Fibroblast of lung (primary cell): ENCODE measurements around the gene ETV6. TPM values are rescaled to one million over a fixed set of nuclear protein-coding genes. Genes with fewer than 3 reads are reported as not detected.

ENCODE experiments used
- DNase-seq, 2 donors: peaks; one replicate each; pipeline versions ENCODE4 v3.0.0 to v3.0.0-alpha.2; 2010; ENCODE audit warnings: low read depth in 2 of 2
- H2AFZ ChIP-seq: 2 replicates; pipeline ENCODE4 v1.5.1; 2012; ENCODE audit warnings: low read length, control low read depth, inconsistent platforms
- H3K27ac ChIP-seq: 2 replicates; pipeline ENCODE4 v1.5.1; 2011; ENCODE audit warnings: low read length, control low read depth; ENCODE audit not compliant: insufficient read depth
- H3K27me3 ChIP-seq: 2 replicates; pipeline ENCODE4 v1.5.1; 2011; ENCODE audit warnings: mild to moderate bottlenecking, low read length; ENCODE audit not compliant: control insufficient read depth, insufficient read depth
- H3K36me3 ChIP-seq: 2 replicates; pipeline ENCODE4 v1.5.1; 2011; ENCODE audit warnings: low read length; ENCODE audit not compliant: control insufficient read depth, insufficient read depth
- H3K4me1 ChIP-seq: 2 replicates; pipeline ENCODE4 v1.5.1; 2011; ENCODE audit warnings: low read length; ENCODE audit not compliant: control insufficient read depth, insufficient read depth; ENCODE audit errors: extremely low read depth
- H3K4me2 ChIP-seq: 2 replicates; pipeline ENCODE4 v1.5.1; 2011; ENCODE audit warnings: low read length, control low read depth; ENCODE audit not compliant: insufficient read depth; ENCODE audit errors: extremely low read depth
- H3K4me3 ChIP-seq, 4 experiments: fragments of 200-600 bp in 1 of 4; sonication (generic) in 1 of 4; replicated peaks in 1 of 4; 2 replicates each; pipeline ENCODE4 v1.5.1; 2011 to 2016; ENCODE audit warnings: low read length in 4 of 4, low read depth in 3 of 4, mild to moderate bottlenecking in 3 of 4, control low read depth in 2 of 4, inconsistent platforms in 1 of 4, mixed read lengths in 1 of 4; ENCODE audit not compliant: insufficient read depth in 1 of 4; ENCODE audit errors: control extremely low read depth in 1 of 4
- H3K79me2 ChIP-seq: 2 replicates; pipeline ENCODE4 v1.5.1; 2012; ENCODE audit warnings: mild to moderate bottlenecking, low read length, inconsistent platforms; ENCODE audit not compliant: control insufficient read depth, insufficient read depth
- H3K9ac ChIP-seq: 2 replicates; pipeline ENCODE4 v1.5.1; 2011; ENCODE audit warnings: mild to moderate bottlenecking, low read length, control low read depth; ENCODE audit not compliant: insufficient read depth
- H3K9me3 ChIP-seq: 2 replicates; pipeline ENCODE4 v1.5.1; 2012; ENCODE audit warnings: low read depth, low read length; ENCODE audit not compliant: control insufficient read depth, insufficient read depth
- H4K20me1 ChIP-seq: 2 replicates; pipeline ENCODE4 v1.5.1; 2011; ENCODE audit warnings: low read length; ENCODE audit not compliant: control insufficient read depth, insufficient read depth; ENCODE audit errors: extremely low read depth
- CTCF ChIP-seq, 2 donors: IDR thresholded peaks in 1 of 2; conservative IDR thresholded peaks in 1 of 2; 1 replicate in 1 of 2; 2 replicates in 1 of 2; pipeline ENCODE4 v1.5.1; 2011 to 2012; ENCODE audit warnings: low read length in 2 of 2, control low read depth in 1 of 2, inconsistent platforms in 1 of 2, low read depth in 1 of 2, mild to moderate bottlenecking in 1 of 2
- EZH2 ChIP-seq: IDR thresholded peaks from 2 replicates; pipeline ENCODE4 v1.5.1; 2012; ENCODE audit warnings: low read length, control low read depth, mild to moderate bottlenecking; ENCODE audit errors: missing control alignments
- polyA plus RNA-seq, 2 donors: library from polyadenylated mRNA; depleted of rRNA in 1 of 2; stranded (reverse) in 1 of 2; unstranded in 1 of 2; fragments of >200 nt; gene quantifications; 2 replicates each; pipeline ENCODE4 v1.2.1, GENCODE V29; 2011 to 2012; ENCODE audit warnings: missing spikeins in 1 of 2
- total RNA-seq: library from RNA; depleted of rRNA; stranded (reverse); fragments of >200 nt; gene quantifications from 2 replicates; pipeline ENCODE4 v1.2.1, GENCODE V29; 2014

ETV6 gene
- total and polyA plus RNA-seq, 2 donors (not counting 1 experiment from before 2014, with no cell fraction given): 4.3 to 8.9 TPM

- no peak for DNase-seq
- H4K20me1 ChIP-seq: no peaks in the 10 kb centered on the region
- no peak overlapping the region for H3K4me2 ChIP-seq
- no peak overlapping the region for H3K4me3 ChIP-seq
- H3K27me3 ChIP-seq: no peaks in the 10 kb centered on the region
- no peaks in the 10 kb centered on the region for H3K36me3 ChIP-seq
- no peak overlapping the region for H3K27ac ChIP-seq
- no peak for TF ChIP-seq CTCF (conservative IDR thresholded peaks at IDR 0.05 in 1 of 2, IDR thresholded peaks at IDR 0.05 in 1 of 2; ENCODE audit: low read depth in 1 of 2, low read length in 2 of 2)
- no peak for TF ChIP-seq EZH2
- H3K9ac ChIP-seq: no peak overlapping the region
- H2AFZ ChIP-seq: no peak overlapping the region
- H3K79me2 ChIP-seq: no peaks in the 10 kb centered on the region
- no peaks in the 10 kb centered on the region for H3K9me3 ChIP-seq
- H3K4me1 ChIP-seq: no peaks in the 10 kb centered on the region
Measured at GRCh38 chr12:11776316-11776715, 126.8 kb downstream of the ETV6 start.

DNA sequence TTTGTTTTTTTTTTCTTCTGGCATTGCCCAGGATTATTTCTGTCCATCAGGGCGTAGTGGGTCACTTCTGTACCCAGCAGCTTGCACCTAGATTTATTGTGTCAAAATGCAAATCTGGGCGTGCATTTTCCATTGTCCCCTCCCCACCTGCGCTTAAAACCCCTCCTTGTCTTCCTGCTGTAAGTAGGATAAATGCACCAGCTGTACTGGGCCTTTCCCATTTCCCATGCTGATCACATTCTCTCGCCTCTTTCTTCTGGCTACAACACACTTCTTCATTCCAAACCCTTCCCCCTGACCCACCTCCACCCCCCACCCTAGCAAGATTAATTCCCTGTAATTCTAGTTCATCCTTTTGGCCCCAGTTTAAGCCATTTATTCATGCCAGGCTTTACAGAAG is 128.0 kb downstream of the ETV6 start:
- no peak overlapping the region for H3K9ac ChIP-seq
- no peaks in the 10 kb centered on the region for H3K79me2 ChIP-seq
- no peak overlapping the region for H2AFZ ChIP-seq
- no peaks in the 10 kb centered on the region for H3K36me3 ChIP-seq
- no peaks in the 10 kb centered on the region for H4K20me1 ChIP-seq
- H3K4me2 ChIP-seq: no peak overlapping the region
- no peak overlapping the region for H3K27ac ChIP-seq
- DNase-seq: no peak
- H3K4me3 ChIP-seq: no peak overlapping the region
- no peaks in the 10 kb centered on the region for H3K4me1 ChIP-seq
- H3K27me3 ChIP-seq: no peaks in the 10 kb centered on the region
- TF ChIP-seq EZH2: no peak
- TF ChIP-seq CTCF (conservative IDR thresholded peaks at IDR 0.05 in 1 of 2, IDR thresholded peaks at IDR 0.05 in 1 of 2; ENCODE audit: low read depth in 1 of 2, low read length in 2 of 2): no peak
- H3K9me3 ChIP-seq: no peaks in the 10 kb centered on the region

- Histone ChIP-seq H4K20me1 (no peaks in the 10 kb centered on the region), H3K4me2 (no peak overlapping the region), H3K27me3 (no peaks in the 10 kb centered on the region), H3K9me3 (no peaks in the 10 kb centered on the region), H3K36me3 (no peaks in the 10 kb centered on the region), H3K79me2 (no peaks in the 10 kb centered on the region), H3K9ac (no peak overlapping the region), H3K27ac (no peak overlapping the region), H3K4me1 (no peaks in the 10 kb centered on the region), H2AFZ (no peak overlapping the region), H3K4me3 (no peak overlapping the region)
- no peak for TF ChIP-seq CTCF (conservative IDR thresholded peaks at IDR 0.05 in 1 of 2, IDR thresholded peaks at IDR 0.05 in 1 of 2; ENCODE audit: low read depth in 1 of 2, low read length in 2 of 2)
- no peak for TF ChIP-seq EZH2
- DNase-seq: no peak
Measured at GRCh38 chr12:11777962-11778361, 128.5 kb downstream of the ETV6 start.
